HEK293 (cell line): ENCODE results near the gene RRP12.

Experiments used
- AEBP2 ChIP-seq: fragments of 450-650 bp; formaldehyde crosslinking; IDR thresholded peaks from 2 replicates; pipeline ENCODE4 v1.5.1; 2016; ENCODE audit warnings: missing biosample characterization, missing genetic modification characterization, borderline replicate concordance
- IKZF3 ChIP-seq: fragments of 450-650 bp; IDR thresholded peaks from 2 replicates; pipeline ENCODE4 v1.5.0; 2018; ENCODE audit warnings: missing biosample characterization, mild to moderate bottlenecking, missing genetic modification characterization, moderate library complexity
- SCRT1 ChIP-seq: fragments of 450-650 bp; formaldehyde crosslinking; IDR thresholded peaks from 2 replicates; pipeline ENCODE4 v1.5.1; 2016; ENCODE audit warnings: missing biosample characterization, missing genetic modification characterization, borderline replicate concordance
- ZBTB6 ChIP-seq: fragments of 450-650 bp; formaldehyde crosslinking; IDR thresholded peaks from 2 replicates; pipeline ENCODE4 v1.5.1; 2017; ENCODE audit warnings: missing biosample characterization, missing genetic modification characterization
- ZNF302 ChIP-seq: fragments of 450-650 bp; formaldehyde crosslinking; IDR thresholded peaks from 2 replicates; pipeline ENCODE4 v1.5.1; 2016; ENCODE audit warnings: missing biosample characterization, missing genetic modification characterization, low read depth
- ZNF777 ChIP-seq: fragments of 450-650 bp; formaldehyde crosslinking; IDR thresholded peaks from 2 replicates; pipeline ENCODE4 v1.5.1; 2017; ENCODE audit warnings: missing biosample characterization, missing genetic modification characterization, borderline replicate concordance
- ZSCAN30 ChIP-seq: fragments of 450-650 bp; IDR thresholded peaks from 2 replicates; pipeline ENCODE4 v1.5.1; 2018; ENCODE audit warnings: missing biosample characterization, mild to moderate bottlenecking, missing genetic modification characterization, moderate library complexity
- ZSCAN4 ChIP-seq: fragments of 450-650 bp; formaldehyde crosslinking; IDR thresholded peaks from 2 replicates; pipeline ENCODE4 v1.5.1; 2017; ENCODE audit warnings: missing biosample characterization, missing genetic modification characterization
- TF ChIP-seq, protein P1 (sequence below): fragments of 450-650 bp; formaldehyde crosslinking; IDR thresholded peaks from 2 replicates; pipeline ENCODE4 v1.5.1; 2016; ENCODE audit warnings: missing biosample characterization, missing genetic modification characterization
- TF ChIP-seq, protein P2 (sequence below): fragments of 450-650 bp; formaldehyde crosslinking; IDR thresholded peaks from 2 replicates; pipeline ENCODE4 v1.5.1; 2016; ENCODE audit warnings: missing biosample characterization, missing genetic modification characterization
- TF ChIP-seq, protein P3 (sequence below): fragments of 450-650 bp; formaldehyde crosslinking; IDR thresholded peaks from 2 replicates; pipeline ENCODE4 v1.5.1; 2016; ENCODE audit warnings: missing biosample characterization, missing genetic modification characterization, borderline replicate concordance

Gene RRP12

DNA sequence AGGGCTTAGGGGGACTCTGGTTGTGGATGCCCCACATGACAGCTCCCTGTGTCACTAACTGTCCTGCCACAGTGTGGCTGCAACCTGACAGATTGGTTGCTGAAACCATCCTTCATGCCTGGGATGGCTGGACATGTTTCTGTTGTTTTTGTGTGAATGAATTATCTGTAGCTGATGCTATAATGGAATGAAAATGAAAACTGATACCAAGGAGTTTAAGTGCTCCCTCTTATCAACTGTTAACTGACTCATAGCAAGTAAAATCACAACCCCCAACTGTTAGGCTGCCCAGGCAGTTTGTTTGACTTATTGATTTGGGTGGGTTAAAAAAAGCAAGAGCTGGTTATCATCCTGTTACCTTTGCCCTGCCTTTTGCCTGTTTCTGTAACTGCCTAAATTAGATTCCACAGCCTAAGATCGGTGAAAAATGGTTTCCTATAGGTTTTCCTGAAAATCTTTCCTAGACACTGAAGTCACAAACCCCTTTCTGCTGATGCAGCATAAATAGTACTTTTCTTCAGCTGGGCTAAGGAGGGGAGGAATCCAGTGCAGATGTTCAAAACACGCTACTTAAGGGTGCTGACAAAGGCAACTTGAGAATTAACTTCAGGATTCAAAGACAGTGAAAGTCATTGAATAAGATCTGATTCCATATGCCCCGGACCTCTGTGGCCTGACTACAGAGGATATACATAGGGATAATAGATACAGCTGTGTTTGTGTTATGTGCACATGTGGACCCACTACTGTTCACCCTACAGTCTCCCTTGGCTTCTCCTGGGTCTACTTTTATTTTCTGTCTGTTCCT is 72.3 kb downstream of the RRP12 start (continued):
- TF ChIP-seq AEBP2 (tag by site-specific recombination) (no peak), ZNF302 (tag by site-specific recombination) (no peak), SCRT1 (tag by site-specific recombination) (no peak), ZSCAN4 (tag by site-specific recombination) (no peak), ZBTB6 (tag by site-specific recombination) (no peak), IKZF3 (0 out of 2 replicates have a peak, but pooled peaks have one; percentile 22), ZNF777 (tag by site-specific recombination) (no peak), ZSCAN30 (tag by site-specific recombination) (no peak)
- TF ChIP-seq, protein P1, sequence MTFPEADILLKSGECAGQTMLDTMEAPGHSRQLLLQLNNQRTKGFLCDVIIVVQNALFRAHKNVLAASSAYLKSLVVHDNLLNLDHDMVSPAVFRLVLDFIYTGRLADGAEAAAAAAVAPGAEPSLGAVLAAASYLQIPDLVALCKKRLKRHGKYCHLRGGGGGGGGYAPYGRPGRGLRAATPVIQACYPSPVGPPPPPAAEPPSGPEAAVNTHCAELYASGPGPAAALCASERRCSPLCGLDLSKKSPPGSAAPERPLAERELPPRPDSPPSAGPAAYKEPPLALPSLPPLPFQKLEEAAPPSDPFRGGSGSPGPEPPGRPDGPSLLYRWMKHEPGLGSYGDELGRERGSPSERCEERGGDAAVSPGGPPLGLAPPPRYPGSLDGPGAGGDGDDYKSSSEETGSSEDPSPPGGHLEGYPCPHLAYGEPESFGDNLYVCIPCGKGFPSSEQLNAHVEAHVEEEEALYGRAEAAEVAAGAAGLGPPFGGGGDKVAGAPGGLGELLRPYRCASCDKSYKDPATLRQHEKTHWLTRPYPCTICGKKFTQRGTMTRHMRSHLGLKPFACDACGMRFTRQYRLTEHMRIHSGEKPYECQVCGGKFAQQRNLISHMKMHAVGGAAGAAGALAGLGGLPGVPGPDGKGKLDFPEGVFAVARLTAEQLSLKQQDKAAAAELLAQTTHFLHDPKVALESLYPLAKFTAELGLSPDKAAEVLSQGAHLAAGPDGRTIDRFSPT (tag by site-specific recombination) = peak; percentile 52; the same call in 1 of the 2 replicates
- TF ChIP-seq, protein P2, sequence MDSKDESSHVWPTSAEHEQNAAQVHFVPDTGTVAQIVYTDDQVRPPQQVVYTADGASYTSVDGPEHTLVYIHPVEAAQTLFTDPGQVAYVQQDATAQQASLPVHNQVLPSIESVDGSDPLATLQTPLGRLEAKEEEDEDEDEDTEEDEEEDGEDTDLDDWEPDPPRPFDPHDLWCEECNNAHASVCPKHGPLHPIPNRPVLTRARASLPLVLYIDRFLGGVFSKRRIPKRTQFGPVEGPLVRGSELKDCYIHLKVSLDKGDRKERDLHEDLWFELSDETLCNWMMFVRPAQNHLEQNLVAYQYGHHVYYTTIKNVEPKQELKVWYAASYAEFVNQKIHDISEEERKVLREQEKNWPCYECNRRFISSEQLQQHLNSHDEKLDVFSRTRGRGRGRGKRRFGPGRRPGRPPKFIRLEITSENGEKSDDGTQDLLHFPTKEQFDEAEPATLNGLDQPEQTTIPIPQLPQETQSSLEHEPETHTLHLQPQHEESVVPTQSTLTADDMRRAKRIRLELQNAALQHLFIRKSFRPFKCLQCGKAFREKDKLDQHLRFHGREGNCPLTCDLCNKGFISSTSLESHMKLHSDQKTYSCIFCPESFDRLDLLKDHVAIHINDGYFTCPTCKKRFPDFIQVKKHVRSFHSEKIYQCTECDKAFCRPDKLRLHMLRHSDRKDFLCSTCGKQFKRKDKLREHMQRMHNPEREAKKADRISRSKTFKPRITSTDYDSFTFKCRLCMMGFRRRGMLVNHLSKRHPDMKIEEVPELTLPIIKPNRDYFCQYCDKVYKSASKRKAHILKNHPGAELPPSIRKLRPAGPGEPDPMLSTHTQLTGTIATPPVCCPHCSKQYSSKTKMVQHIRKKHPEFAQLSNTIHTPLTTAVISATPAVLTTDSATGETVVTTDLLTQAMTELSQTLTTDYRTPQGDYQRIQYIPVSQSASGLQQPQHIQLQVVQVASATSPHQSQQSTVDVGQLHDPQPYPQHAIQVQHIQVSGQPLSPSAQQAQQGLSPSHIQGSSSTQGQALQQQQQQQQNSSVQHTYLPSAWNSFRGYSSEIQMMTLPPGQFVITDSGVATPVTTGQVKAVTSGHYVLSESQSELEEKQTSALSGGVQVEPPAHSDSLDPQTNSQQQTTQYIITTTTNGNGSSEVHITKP (tag by site-specific recombination) = no peak
- TF ChIP-seq, protein P3, sequence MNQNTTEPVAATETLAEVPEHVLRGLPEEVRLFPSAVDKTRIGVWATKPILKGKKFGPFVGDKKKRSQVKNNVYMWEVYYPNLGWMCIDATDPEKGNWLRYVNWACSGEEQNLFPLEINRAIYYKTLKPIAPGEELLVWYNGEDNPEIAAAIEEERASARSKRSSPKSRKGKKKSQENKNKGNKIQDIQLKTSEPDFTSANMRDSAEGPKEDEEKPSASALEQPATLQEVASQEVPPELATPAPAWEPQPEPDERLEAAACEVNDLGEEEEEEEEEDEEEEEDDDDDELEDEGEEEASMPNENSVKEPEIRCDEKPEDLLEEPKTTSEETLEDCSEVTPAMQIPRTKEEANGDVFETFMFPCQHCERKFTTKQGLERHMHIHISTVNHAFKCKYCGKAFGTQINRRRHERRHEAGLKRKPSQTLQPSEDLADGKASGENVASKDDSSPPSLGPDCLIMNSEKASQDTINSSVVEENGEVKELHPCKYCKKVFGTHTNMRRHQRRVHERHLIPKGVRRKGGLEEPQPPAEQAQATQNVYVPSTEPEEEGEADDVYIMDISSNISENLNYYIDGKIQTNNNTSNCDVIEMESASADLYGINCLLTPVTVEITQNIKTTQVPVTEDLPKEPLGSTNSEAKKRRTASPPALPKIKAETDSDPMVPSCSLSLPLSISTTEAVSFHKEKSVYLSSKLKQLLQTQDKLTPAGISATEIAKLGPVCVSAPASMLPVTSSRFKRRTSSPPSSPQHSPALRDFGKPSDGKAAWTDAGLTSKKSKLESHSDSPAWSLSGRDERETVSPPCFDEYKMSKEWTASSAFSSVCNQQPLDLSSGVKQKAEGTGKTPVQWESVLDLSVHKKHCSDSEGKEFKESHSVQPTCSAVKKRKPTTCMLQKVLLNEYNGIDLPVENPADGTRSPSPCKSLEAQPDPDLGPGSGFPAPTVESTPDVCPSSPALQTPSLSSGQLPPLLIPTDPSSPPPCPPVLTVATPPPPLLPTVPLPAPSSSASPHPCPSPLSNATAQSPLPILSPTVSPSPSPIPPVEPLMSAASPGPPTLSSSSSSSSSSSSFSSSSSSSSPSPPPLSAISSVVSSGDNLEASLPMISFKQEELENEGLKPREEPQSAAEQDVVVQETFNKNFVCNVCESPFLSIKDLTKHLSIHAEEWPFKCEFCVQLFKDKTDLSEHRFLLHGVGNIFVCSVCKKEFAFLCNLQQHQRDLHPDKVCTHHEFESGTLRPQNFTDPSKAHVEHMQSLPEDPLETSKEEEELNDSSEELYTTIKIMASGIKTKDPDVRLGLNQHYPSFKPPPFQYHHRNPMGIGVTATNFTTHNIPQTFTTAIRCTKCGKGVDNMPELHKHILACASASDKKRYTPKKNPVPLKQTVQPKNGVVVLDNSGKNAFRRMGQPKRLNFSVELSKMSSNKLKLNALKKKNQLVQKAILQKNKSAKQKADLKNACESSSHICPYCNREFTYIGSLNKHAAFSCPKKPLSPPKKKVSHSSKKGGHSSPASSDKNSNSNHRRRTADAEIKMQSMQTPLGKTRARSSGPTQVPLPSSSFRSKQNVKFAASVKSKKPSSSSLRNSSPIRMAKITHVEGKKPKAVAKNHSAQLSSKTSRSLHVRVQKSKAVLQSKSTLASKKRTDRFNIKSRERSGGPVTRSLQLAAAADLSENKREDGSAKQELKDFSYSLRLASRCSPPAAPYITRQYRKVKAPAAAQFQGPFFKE = no peak
